Measurements from ENCODE around the gene FLCN.
"Not testable (repeated sequence)": the region's sequence is repeated elsewhere in the genome, so short reads cannot be mapped to it uniquely, and the experiment has no call there.

The FLCN gene

GRCh38 chr17:17237026-17237799 lies at the start of gene FLCN:
TSS of gene FLCN (minus strand) at chr17:17237168. CDS start at chr17:17228137, 9,031 bp downstream.
- peak; percentile 93 for DNase-seq

- DNase-seq = no peak
Measured at GRCh38 chr17:17285951-17286350, 49.0 kb upstream of the FLCN start.

- DNase-seq = peak; percentile 99
Measured at GRCh38 chr17:17280613-17281549, 43.9 kb upstream of the FLCN start, which contains the start of gene COPS3. TSS of gene COPS3 (minus strand) at chr17:17281246. CDS start at chr17:17281186, 60 bp downstream.

- no peak for DNase-seq
Measured at GRCh38 chr17:17279316-17279715, 42.3 kb upstream of the FLCN start.

GRCh38 chr17:17277431-17277830 lies 40.5 kb upstream of the FLCN start:
- DNase-seq = not testable (repeated sequence)

- no peak for DNase-seq
Measured at GRCh38 chr17:17275971-17276370, 39.0 kb upstream of the FLCN start.

GRCh38 chr17:17269926-17270773 lies 33.2 kb upstream of the FLCN start:
- DNase-seq = no peak

- no peak for DNase-seq
Measured at GRCh38 chr17:17264430-17264829, 27.5 kb upstream of the FLCN start.

- no peak for DNase-seq
Measured at GRCh38 chr17:17258998-17259397, 22.0 kb upstream of the FLCN start.

- DNase-seq = no peak
Measured at GRCh38 chr17:17258011-17258410, 21.0 kb upstream of the FLCN start.

GRCh38 chr17:17256316-17256715 lies 19.3 kb upstream of the FLCN start:
- no peak for DNase-seq

GRCh38 chr17:17255689-17256088 lies 18.7 kb upstream of the FLCN start:
- DNase-seq = not testable (repeated sequence)

- DNase-seq = no peak
Measured at GRCh38 chr17:17254036-17254435, 17.1 kb upstream of the FLCN start.

GRCh38 chr17:17253406-17253805 lies 16.4 kb upstream of the FLCN start:
- DNase-seq = no peak

- DNase-seq = no peak
Measured at GRCh38 chr17:17252149-17252661, 15.2 kb upstream of the FLCN start.

- DNase-seq = no peak
Measured at GRCh38 chr17:17246879-17247278, 9.9 kb upstream of the FLCN start.

- DNase-seq = no peak
Measured at GRCh38 chr17:17243163-17243562, 6.2 kb upstream of the FLCN start.

- no peak for DNase-seq
Measured at GRCh38 chr17:17242246-17242645, 5.3 kb upstream of the FLCN start.

- DNase-seq = no peak
Measured at GRCh38 chr17:17241656-17242055, 4.7 kb upstream of the FLCN start.

GRCh38 chr17:17239832-17240231 lies 2.9 kb upstream of the FLCN start:
- DNase-seq = no peak

- DNase-seq = peak; percentile 27
Measured at GRCh38 chr17:17236295-17237025, 508 bp downstream of the FLCN start.

Data from NCI-H1436 (cell line).